HTERT RPE-1 (cell line): ENCODE results near the gene HAUS8.

Experiments
- in situ Hi-C: fragments of 300-500 bp; cut with MboI; formaldehyde crosslinking; loops from 4 replicates; pipeline ENCODE4 v1.14.3; 2020; ENCODE audit warnings: low sequenced_read_pairs

Gene HAUS8

GRCh38 chr19:17075864-17076542 is 751 bp upstream of the HAUS8 start:
- in situ Hi-C loops: no loop called here

DNA sequence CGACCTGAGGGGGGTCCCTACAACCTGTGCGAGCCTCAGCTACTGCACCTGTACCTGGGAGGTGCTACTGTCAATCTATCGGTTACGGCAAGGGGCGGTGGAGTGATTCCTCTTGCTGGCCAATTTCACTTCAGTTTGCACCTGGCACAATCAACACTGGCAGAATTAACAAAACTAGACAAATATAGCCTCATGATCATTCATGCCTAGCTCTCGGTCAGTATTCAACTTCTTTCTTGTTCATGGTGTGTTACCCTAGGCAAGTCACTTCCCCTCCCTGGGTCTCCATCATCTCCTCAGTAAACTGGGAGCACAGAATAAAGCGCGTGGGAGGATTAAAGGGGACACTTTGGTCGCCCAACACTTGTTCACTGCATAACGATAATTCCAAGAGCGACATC is 618 bp downstream of the HAUS8 start:
- in situ Hi-C loops: no loop called here

DNA sequence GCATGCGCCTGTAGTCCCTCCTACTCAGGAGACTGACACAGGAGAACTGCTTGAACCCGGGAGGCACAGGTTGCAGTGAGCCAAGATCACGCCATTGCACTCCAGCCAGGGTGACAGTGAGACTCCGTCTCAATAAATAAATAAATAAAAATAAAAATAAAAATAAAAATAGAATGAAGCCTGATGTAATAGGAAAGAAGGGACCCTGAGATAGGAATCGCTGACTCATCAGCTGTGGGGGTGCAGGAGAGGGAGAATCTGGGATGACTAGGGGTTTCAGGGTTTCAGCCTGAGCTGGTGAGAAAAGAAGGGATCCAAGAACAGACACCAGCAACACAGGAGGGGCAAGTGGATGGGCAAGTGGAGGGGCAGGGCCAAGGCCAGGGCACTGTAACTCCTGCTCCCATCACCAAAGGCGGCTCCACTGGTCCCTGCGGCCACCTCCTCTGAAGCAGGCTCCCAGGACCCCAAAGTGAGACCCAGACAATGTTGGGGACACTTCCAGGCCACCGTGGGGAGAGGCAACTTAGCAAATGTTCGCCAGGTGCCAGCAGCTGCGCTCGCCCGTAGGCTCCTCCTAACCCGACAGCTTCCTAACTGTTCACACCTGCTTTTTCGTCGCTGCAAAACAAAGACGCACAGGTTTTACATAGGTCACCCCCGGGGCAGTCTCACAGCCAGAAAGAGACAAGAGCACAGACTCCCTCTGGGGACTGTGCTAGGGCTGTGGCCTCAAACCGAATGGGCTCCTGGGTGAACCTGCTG is 1.2 kb downstream of the HAUS8 start:
- in situ Hi-C loops: no loop called here

GRCh38 chr19:17070912-17071311 is 4.3 kb downstream of the HAUS8 start:
- in situ Hi-C loops: no loop called here

- in situ Hi-C loops: no loop called here
These were observed 4.8 kb downstream of the HAUS8 start for GRCh38 chr19:17070421-17070820.

DNA sequence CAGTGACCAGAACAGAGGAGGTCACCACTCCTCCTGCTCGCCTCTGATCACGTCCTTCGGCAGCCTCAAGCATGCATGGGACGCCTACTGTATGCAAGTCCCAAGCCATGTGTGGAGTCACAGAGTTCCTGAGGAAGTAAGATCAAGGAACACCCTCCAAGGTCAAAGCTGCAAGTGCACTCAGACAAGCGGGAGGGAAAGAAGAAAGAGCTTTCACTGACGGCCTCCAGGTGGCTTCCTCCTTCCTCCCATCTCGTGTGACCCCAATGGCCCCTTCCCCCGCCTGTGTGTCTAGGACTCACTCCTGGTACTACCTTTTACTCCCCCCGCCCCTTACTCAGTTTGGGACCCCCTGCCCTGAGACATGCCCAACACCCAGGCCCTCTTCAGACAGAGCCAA is 6.1 kb downstream of the HAUS8 start:
- in situ Hi-C loops: no loop called here

DNA sequence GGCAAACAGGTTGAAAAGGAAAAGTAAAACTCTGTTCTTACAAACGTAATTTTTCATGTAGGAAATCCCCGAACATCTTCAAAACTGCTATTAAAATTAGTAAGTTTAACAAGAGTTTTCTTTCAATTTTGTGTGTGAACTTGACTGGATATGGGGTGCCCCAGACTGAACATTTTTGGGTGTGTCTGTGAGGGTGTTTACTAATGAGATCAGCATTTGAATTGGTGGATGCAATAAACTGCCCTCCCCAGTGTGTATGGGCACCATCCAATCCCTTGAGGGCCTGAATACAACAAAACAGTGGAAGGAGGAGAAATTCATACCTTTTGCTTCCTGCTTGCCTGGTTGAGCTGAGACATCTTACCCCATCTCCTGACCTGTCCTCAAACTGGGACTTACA is 11.8 kb downstream of the HAUS8 start:
- in situ Hi-C loops: no loop called here

DNA sequence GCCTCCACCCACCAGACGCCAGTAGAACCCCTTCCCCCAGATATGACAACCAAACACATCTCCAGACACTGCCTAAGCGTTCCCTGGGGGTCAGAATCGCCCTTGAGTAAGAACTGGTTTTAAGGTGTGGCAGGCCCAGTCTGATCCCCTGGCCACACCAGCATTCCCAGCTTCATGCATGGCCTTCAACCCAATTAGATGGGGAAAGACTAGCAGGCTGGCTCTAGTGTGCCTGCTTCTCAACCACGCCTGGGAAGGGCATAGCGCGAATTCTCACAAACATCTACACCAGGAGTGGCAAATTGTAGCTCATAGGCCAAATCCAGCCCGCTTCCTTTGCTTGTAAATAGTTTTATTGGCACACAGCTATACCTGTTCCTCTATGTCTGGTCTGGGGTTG is 13.6 kb downstream of the HAUS8 start:
- in situ Hi-C loops: no loop called here

GRCh38 chr19:17061205-17061604 is 14.0 kb downstream of the HAUS8 start:
- in situ Hi-C loops: no loop called here

- in situ Hi-C loops: no loop called here
These were observed 14.4 kb downstream of the HAUS8 start for GRCh38 chr19:17060802-17061201.

GRCh38 chr19:17058236-17058635 is 17.0 kb downstream of the HAUS8 start:
- in situ Hi-C loops: no loop called here

- in situ Hi-C loops: no loop called here
These were observed 19.6 kb downstream of the HAUS8 start for GRCh38 chr19:17055636-17056035.

GRCh38 chr19:17054746-17055145 is 20.5 kb downstream of the HAUS8 start:
- in situ Hi-C loops: no loop called here

GRCh38 chr19:17052439-17052838 is 22.8 kb downstream of the HAUS8 start:
- in situ Hi-C loops: no loop called here

DNA sequence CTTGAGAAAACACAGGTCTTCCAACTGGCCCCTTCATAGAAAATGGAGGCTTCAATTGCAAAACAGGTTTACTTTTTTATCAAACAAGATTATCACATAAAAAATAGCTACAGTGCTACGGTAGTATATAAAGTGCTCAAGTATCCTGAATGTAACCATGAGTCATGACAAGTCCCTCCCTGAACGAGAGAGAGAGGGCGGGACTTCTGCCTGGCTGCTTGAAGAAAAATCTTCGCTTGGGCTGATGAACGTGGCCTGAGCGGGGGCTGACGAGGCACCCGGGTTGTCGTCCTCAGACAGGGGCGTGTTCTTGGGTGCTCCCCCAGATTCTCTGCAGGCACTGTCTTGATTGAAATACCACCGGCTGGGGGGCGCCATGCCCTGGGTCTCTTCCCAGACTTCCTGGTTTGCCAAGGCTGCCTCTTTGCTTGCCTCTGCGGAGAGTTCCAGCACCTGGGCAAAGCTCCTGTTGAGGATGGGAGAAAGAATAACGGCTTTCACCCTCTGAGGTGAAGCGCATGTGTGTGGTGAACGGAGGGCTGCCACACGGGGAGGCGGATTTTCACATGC is 25.5 kb downstream of the HAUS8 start:
- in situ Hi-C loops: no loop called here

- in situ Hi-C loops: no loop called here
These were observed 26.3 kb downstream of the HAUS8 start for GRCh38 chr19:17048885-17049453.

DNA sequence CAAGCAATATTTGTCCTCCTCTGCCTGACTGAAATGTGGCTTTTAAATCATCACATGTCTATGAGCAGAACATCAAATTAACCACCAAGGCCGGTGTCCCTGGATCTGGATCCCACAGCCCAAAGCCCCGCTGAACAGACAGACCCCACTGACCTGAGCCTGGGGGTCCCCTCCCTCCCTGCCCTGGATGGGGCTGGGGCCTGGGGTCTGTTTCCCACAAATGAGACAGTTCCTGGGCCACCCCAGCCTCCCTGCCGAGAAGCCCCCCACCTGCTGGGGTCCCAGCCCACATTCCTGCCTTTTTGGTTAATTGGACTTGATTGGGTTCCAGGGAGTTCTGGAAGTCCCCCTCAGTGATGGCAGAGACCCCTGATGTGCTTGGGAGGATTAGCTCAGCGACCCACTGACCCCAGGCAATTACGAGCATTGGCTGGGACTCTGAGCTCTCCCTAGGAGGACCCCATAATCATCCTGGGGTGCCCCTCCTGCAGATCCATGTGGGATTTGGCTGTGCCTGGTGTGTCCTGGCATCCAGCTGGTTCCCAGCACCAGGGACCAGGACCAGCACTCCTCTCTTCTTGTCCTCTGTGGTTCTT is 29.2 kb downstream of the HAUS8 start:
- in situ Hi-C loops: no loop called here

DNA sequence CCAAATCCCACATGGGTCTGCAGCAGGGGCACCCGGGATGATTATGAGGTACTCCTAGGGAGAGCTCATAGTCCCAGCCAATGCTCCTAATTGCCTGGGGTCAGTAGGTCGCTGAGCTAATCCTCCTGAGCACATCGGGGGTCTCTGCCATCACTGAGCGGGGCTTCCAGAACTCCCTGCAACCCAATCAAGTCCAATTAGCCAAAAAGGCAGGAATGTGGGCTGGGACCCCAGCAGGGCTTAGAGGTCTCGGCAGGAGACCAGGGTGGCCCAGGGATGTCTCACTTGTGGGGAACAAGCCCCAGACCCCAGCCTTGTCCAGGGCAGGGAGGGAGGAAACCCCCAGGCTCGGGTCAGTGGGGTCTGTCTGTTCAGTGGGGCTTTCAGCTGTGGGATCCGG is 31.5 kb downstream of the HAUS8 start:
- in situ Hi-C loops: no loop called here

- in situ Hi-C loops: no loop called here
These were observed 33.3 kb downstream of the HAUS8 start for GRCh38 chr19:17041976-17042375.

DNA sequence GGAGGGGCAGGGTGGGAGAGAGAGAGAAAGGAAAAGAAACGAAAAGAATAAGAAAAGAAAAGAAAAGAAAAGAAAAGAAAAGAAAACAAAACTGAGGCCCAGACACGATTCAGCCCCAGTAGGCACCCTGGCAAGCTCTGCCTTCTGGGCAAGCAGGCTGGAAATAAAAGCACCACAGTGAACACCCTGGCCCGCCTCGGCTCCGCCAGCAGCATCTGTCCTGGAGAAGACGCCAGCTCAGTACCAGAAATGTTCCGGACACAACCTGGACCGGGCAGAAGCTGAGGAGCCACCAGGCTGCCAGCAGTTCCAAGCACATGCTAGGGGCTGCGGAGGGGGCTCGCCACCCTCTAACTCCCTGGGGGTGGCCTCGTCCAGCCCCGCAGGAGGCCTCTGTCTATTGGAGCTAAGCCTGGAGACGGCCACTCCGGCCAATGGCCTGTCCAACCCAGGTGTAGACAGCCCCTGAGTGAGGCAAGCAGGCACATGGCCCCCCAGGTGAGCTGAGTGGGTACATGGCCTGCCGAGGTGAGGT is 37.2 kb downstream of the HAUS8 start:
- in situ Hi-C loops: no loop called here

DNA sequence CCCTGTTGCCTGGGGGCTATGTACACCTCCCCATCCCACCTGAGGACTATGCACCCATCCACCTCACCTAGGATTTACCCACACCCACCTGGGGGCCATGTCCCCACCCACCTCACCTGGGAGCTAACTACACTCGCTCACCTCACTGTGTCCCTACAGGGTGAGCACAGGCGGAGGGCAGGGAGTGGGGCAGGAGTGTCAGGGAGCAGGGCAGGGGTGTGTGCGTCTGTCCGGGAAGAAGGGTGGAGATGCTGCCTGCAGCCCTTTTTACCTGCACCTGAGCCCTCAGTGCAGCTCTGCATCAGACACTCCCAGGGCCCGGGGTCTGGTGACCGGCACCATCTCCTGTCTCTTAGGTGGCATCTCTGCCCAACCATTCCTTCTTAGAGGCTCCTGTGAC is 38.1 kb downstream of the HAUS8 start:
- in situ Hi-C loops: no loop called here
